DOHH2 (cell line): ENCODE data around the gene HECW1.

Source experiments
- CTCF ChIP-seq: fragments of 200-600 bp; sonication (generic); IDR thresholded peaks from one replicate; pipeline ENCODE4 v1.5.1; 2014; ENCODE audit warnings: antibody characterized with exemption, mild to moderate bottlenecking, low read depth, low read length; ENCODE audit not compliant: poor library complexity, severe bottlenecking
- EZH2phosphoT487 ChIP-seq: fragments of 200-600 bp; sonication (generic); IDR thresholded peaks from 2 replicates; pipeline ENCODE4 v1.6.1; 2017; ENCODE audit warnings: borderline replicate concordance, mild to moderate bottlenecking, antibody characterized with exemption, low read length, moderate library complexity, mixed read lengths

GRCh38 chr7:43612128-43612527, 499.7 kb downstream of the HECW1 start:
- TF ChIP-seq CTCF: no peak
- TF ChIP-seq EZH2phosphoT487: no peak
